Activated CD4-positive, alpha-beta T cell treated with anti-CD3 and anti-CD28 coated beads, Interleukin-2, amount 10 ng/mL, durations not matched to agents 24 days and 14 days (primary cell): ENCODE results near the gene KRT39. TPM values are rescaled to one million over a fixed set of nuclear protein-coding genes. Genes with fewer than 3 reads are reported as not detected.

Experiments used
- DNase-seq: peaks from one replicate; pipeline ENCODE4 v3.0.0; 2022
- H3K27ac Mint-ChIP-seq: one replicate; pipeline ENCODE4 v1.8.0; 2022; ENCODE audit warnings: mild to moderate bottlenecking, mixed read lengths
- H3K27me3 Mint-ChIP-seq: one replicate; pipeline ENCODE4 v1.8.0; 2022; ENCODE audit warnings: mixed read lengths
- H3K36me3 Mint-ChIP-seq: one replicate; pipeline ENCODE4 v1.8.0; 2022; ENCODE audit warnings: low read depth, mild to moderate bottlenecking, mixed read lengths
- H3K4me1 Mint-ChIP-seq: one replicate; pipeline ENCODE4 v1.8.0; 2021; ENCODE audit warnings: mixed read lengths
- H3K4me3 Mint-ChIP-seq: one replicate; pipeline ENCODE4 v1.8.0; 2022; ENCODE audit warnings: mild to moderate bottlenecking, moderate library complexity, mixed read lengths
- H3K9me3 Mint-ChIP-seq: one replicate; pipeline ENCODE4 v1.8.0; 2021; ENCODE audit warnings: mixed read lengths
- intact Hi-C: fragments of 100-400 bp; cut with micrococcal nuclease; formaldehyde crosslinking; loops from one replicate; pipeline ENCODE4 v1.15.1; 2023
- total RNA-seq: library from RNA; stranded (reverse); gene quantifications from 2 replicates; pipeline ENCODE4 v1.2.3, GENCODE V29; 2022

Gene KRT39
- total RNA-seq, 1 donor from 2014 or later = not detected

GRCh38 chr17:40996829-40997228, 30.1 kb upstream of the KRT39 start:
- intact Hi-C loops = no loop called here
- no peaks in the 10 kb centered on the region for H3K4me1 Mint-ChIP-seq
- peaks cover 44% of the 10 kb centered on the region for H3K27me3 Mint-ChIP-seq
- H3K36me3 Mint-ChIP-seq = no peaks in the 10 kb centered on the region
- H3K9me3 Mint-ChIP-seq = peaks cover 4% of the 10 kb centered on the region
- no peak for DNase-seq
- no peak overlapping the region for H3K27ac Mint-ChIP-seq
- no peak overlapping the region for H3K4me3 Mint-ChIP-seq

GRCh38 chr17:40995116-40995515, 28.4 kb upstream of the KRT39 start:
- Mint-ChIP-seq H3K9me3 (peaks cover 4% of the 10 kb centered on the region), H3K4me1 (no peaks in the 10 kb centered on the region), H3K27ac (no peak overlapping the region), H3K27me3 (peaks cover 47% of the 10 kb centered on the region), H3K4me3 (no peak overlapping the region), H3K36me3 (no peaks in the 10 kb centered on the region)
- intact Hi-C loops = no loop called here
- DNase-seq = no peak

- intact Hi-C loops = no loop called here
- no peaks in the 10 kb centered on the region for H3K36me3 Mint-ChIP-seq
Measured at GRCh38 chr17:40993839-40994238, 27.1 kb upstream of the KRT39 start, which contains the start of gene KRTAP3-3. Gene KRTAP3-3 (minus strand): TSS chr17:40994164. CDS start chr17:40994097, 67 bp downstream.

GRCh38 chr17:40993084-40993483, 26.3 kb upstream of the KRT39 start:
- no peaks in the 10 kb centered on the region for H3K9me3 Mint-ChIP-seq
- no peak overlapping the region for H3K4me3 Mint-ChIP-seq
- intact Hi-C loops = no loop called here
- no peak for DNase-seq
- H3K27ac Mint-ChIP-seq = no peak overlapping the region
- no peaks in the 10 kb centered on the region for H3K4me1 Mint-ChIP-seq
- no peaks in the 10 kb centered on the region for H3K36me3 Mint-ChIP-seq
- H3K27me3 Mint-ChIP-seq = peaks cover 47% of the 10 kb centered on the region

More at GRCh38 chr17:40993839-40994238, 27.1 kb upstream of the KRT39 start, which contains the start of gene KRTAP3-3:
- no peak within 1 kb of the TSS for H3K27ac Mint-ChIP-seq
- no peak for DNase-seq
- H3K27me3 Mint-ChIP-seq = peaks cover 52% of the 10 kb centered on the region
- no peaks in the 10 kb centered on the region for H3K4me1 Mint-ChIP-seq
- peaks cover 3% of the 10 kb centered on the region for H3K9me3 Mint-ChIP-seq
- H3K4me3 Mint-ChIP-seq = no peak within 1 kb of the TSS

- H3K4me1 Mint-ChIP-seq = no peaks in the 10 kb centered on the region
- no peak overlapping the region for H3K27ac Mint-ChIP-seq
- intact Hi-C loops = no loop called here
- no peak overlapping the region for H3K4me3 Mint-ChIP-seq
- no peaks in the 10 kb centered on the region for H3K9me3 Mint-ChIP-seq
- no peaks in the 10 kb centered on the region for H3K36me3 Mint-ChIP-seq
- peaks cover 48% of the 10 kb centered on the region for H3K27me3 Mint-ChIP-seq
- DNase-seq = no peak
Measured at GRCh38 chr17:40992666-40993065, 25.9 kb upstream of the KRT39 start.

GRCh38 chr17:40986920-40987319, 20.2 kb upstream of the KRT39 start:
- no peaks in the 10 kb centered on the region for H3K9me3 Mint-ChIP-seq
- no peak for DNase-seq
- no peak overlapping the region for H3K27ac Mint-ChIP-seq

GRCh38 chr17:40984226-40984625, 17.5 kb upstream of the KRT39 start, which contains the start of gene KRT40:
Gene KRT40 (minus strand): TSS chr17:40984326. CDS start chr17:40984273, 53 bp downstream.
- Mint-ChIP-seq H3K27me3 (peaks cover 25% of the 10 kb centered on the region), H3K36me3 (no peaks in the 10 kb centered on the region), H3K9me3 (no peaks in the 10 kb centered on the region), H3K4me1 (no peaks in the 10 kb centered on the region), H3K27ac (no peak within 1 kb of the TSS), H3K4me3 (no peak within 1 kb of the TSS)
- intact Hi-C loops = no loop called here
- no peak for DNase-seq

More at GRCh38 chr17:40986920-40987319, 20.2 kb upstream of the KRT39 start:
- intact Hi-C loops = no loop called here
- Mint-ChIP-seq H3K36me3 (no peaks in the 10 kb centered on the region), H3K4me3 (no peak overlapping the region), H3K27me3 (peaks cover 33% of the 10 kb centered on the region), H3K4me1 (no peaks in the 10 kb centered on the region)

- Mint-ChIP-seq H3K4me3 (no peak overlapping the region), H3K36me3 (no peaks in the 10 kb centered on the region), H3K4me1 (no peaks in the 10 kb centered on the region), H3K27ac (no peak overlapping the region), H3K9me3 (no peaks in the 10 kb centered on the region), H3K27me3 (peaks cover 14% of the 10 kb centered on the region)
- intact Hi-C loops = no loop called here
- no peak for DNase-seq
Measured at GRCh38 chr17:40981115-40981514, 14.4 kb upstream of the KRT39 start.

- H3K9me3 Mint-ChIP-seq = no peaks in the 10 kb centered on the region
- H3K27ac Mint-ChIP-seq = no peak overlapping the region
- no peak overlapping the region for H3K4me3 Mint-ChIP-seq
- DNase-seq = no peak
- peaks cover 13% of the 10 kb centered on the region for H3K27me3 Mint-ChIP-seq
- intact Hi-C loops = no loop called here
- no peaks in the 10 kb centered on the region for H3K36me3 Mint-ChIP-seq
- no peaks in the 10 kb centered on the region for H3K4me1 Mint-ChIP-seq
Measured at GRCh38 chr17:40980596-40980995, 13.8 kb upstream of the KRT39 start.

GRCh38 chr17:40980117-40980516, 13.4 kb upstream of the KRT39 start:
- no peak overlapping the region for H3K27ac Mint-ChIP-seq
- H3K36me3 Mint-ChIP-seq = no peaks in the 10 kb centered on the region
- H3K9me3 Mint-ChIP-seq = no peaks in the 10 kb centered on the region
- no peak for DNase-seq
- intact Hi-C loops = no loop called here
- no peak overlapping the region for H3K4me3 Mint-ChIP-seq
- peaks cover 16% of the 10 kb centered on the region for H3K27me3 Mint-ChIP-seq
- no peaks in the 10 kb centered on the region for H3K4me1 Mint-ChIP-seq

- Mint-ChIP-seq H3K4me1 (no peaks in the 10 kb centered on the region), H3K27me3 (peaks cover 12% of the 10 kb centered on the region), H3K9me3 (no peaks in the 10 kb centered on the region), H3K36me3 (no peaks in the 10 kb centered on the region), H3K4me3 (no peak overlapping the region), H3K27ac (no peak overlapping the region)
- DNase-seq = no peak
- intact Hi-C loops = no loop called here
Measured at GRCh38 chr17:40978575-40979151, 11.9 kb upstream of the KRT39 start.

GRCh38 chr17:40975516-40975915, 8.8 kb upstream of the KRT39 start:
- no peak for DNase-seq
- intact Hi-C loops = no loop called here
- Mint-ChIP-seq H3K36me3 (no peaks in the 10 kb centered on the region), H3K4me3 (no peak overlapping the region), H3K4me1 (no peaks in the 10 kb centered on the region), H3K9me3 (no peaks in the 10 kb centered on the region), H3K27ac (no peak overlapping the region), H3K27me3 (peaks cover 19% of the 10 kb centered on the region)

- intact Hi-C loops = no loop called here
- DNase-seq = no peak
- Mint-ChIP-seq H3K27ac (no peak overlapping the region), H3K36me3 (no peaks in the 10 kb centered on the region), H3K27me3 (peaks cover 23% of the 10 kb centered on the region), H3K9me3 (no peaks in the 10 kb centered on the region), H3K4me3 (no peak overlapping the region), H3K4me1 (no peaks in the 10 kb centered on the region)
Measured at GRCh38 chr17:40974366-40974765, 7.6 kb upstream of the KRT39 start.

- Mint-ChIP-seq H3K4me1 (no peaks in the 10 kb centered on the region), H3K36me3 (no peaks in the 10 kb centered on the region), H3K4me3 (no peak overlapping the region), H3K9me3 (peaks cover 3% of the 10 kb centered on the region), H3K27me3 (peaks cover 20% of the 10 kb centered on the region), H3K27ac (no peak overlapping the region)
- intact Hi-C loops = no loop called here
- no peak for DNase-seq
Measured at GRCh38 chr17:40967582-40967981, 834 bp upstream of the KRT39 start.

GRCh38 chr17:40963838-40964237, 2.9 kb downstream of the KRT39 start:
- Mint-ChIP-seq H3K4me1 (peaks cover 6% of the 10 kb centered on the region), H3K36me3 (no peaks in the 10 kb centered on the region), H3K9me3 (peaks cover 3% of the 10 kb centered on the region), H3K27me3 (peaks cover 12% of the 10 kb centered on the region), H3K27ac (no peak overlapping the region), H3K4me3 (no peak overlapping the region)
- intact Hi-C loops = no loop called here
- no peak for DNase-seq
